IPS-15b (cell line): Measurements from ENCODE around the gene SRMS.
A peak's percentile ranks its signal among the peaks of the same experiment; 100 is the strongest.

Source experiments
- H3K27me3 ChIP-seq: one replicate; pipeline ENCODE4 v1.6.1; 2013; ENCODE audit warnings: low read length; ENCODE audit not compliant: control insufficient read depth, insufficient read depth
- H3K36me3 ChIP-seq: one replicate; pipeline ENCODE4 v1.6.1; 2013; ENCODE audit warnings: low read length; ENCODE audit not compliant: control insufficient read depth, insufficient read depth
- H3K4me1 ChIP-seq: one replicate; pipeline ENCODE4 v1.6.1; 2013; ENCODE audit warnings: mild to moderate bottlenecking, low read length; ENCODE audit not compliant: control insufficient read depth, insufficient read depth
- H3K4me3 ChIP-seq: one replicate; pipeline ENCODE4 v1.5.1; 2013; ENCODE audit warnings: low read depth, low read length
- H3K9ac ChIP-seq: one replicate; pipeline ENCODE4 v1.6.1; 2013; ENCODE audit warnings: low read depth, mild to moderate bottlenecking, low read length
- H3K9me3 ChIP-seq: one replicate; pipeline ENCODE4 v1.6.1; 2013; ENCODE audit warnings: mild to moderate bottlenecking, low read length; ENCODE audit not compliant: control insufficient read depth, insufficient read depth

The SRMS gene

GRCh38 chr20:63543131-63543530, 4.4 kb downstream of the SRMS start:
- Histone ChIP-seq H3K27me3 (no peaks in the 10 kb centered on the region), H3K9me3 (no peaks in the 10 kb centered on the region), H3K4me1 (peaks cover 2% of the 10 kb centered on the region), H3K36me3 (no peaks in the 10 kb centered on the region), H3K4me3 (no peak overlapping the region), H3K9ac (no peak overlapping the region)

- no peak overlapping the region for H3K4me3 ChIP-seq
Observed at GRCh38 chr20:63542696-63543095, 4.9 kb downstream of the SRMS start.

DNA sequence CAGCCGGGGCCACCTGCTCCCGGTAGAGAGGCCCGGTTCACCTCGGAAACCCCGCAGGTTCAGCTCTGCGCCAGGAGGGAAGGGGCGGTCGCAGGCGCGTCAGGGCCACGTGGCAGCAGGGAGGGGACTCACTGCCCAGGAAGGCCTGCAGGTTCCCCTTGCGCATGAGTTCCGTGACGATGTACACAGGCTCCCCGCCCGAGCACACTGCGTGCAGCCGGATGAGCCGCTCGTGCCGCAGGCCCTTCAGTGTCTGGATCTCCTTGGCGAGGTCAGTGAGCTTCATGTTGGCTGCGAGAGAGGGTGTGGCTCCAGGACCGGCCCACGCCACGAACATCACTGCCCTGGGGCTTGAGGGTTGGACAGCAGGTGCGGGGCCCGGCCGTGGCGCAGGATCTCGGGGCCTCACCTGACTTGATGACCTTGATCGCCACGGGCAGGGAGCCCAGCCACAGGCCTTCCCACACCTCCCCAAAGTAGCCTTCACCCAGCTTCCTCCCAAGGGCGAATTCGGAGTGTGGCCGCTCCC, 5.5 kb downstream of the SRMS start:
- H3K9ac ChIP-seq = no peak overlapping the region
- H3K36me3 ChIP-seq = no peaks in the 10 kb centered on the region
- no peaks in the 10 kb centered on the region for H3K27me3 ChIP-seq
- no peak overlapping the region for H3K4me3 ChIP-seq
- no peaks in the 10 kb centered on the region for H3K9me3 ChIP-seq
- no peaks in the 10 kb centered on the region for H3K4me1 ChIP-seq

More at GRCh38 chr20:63542696-63543095, 4.9 kb downstream of the SRMS start:
- H3K27me3 ChIP-seq = no peaks in the 10 kb centered on the region
- H3K36me3 ChIP-seq = no peaks in the 10 kb centered on the region
- no peaks in the 10 kb centered on the region for H3K4me1 ChIP-seq
- H3K9me3 ChIP-seq = no peaks in the 10 kb centered on the region
- H3K9ac ChIP-seq = no peak overlapping the region

GRCh38 chr20:63541371-63541770, 6.2 kb downstream of the SRMS start:
- Histone ChIP-seq H3K27me3 (no peaks in the 10 kb centered on the region), H3K4me1 (no peaks in the 10 kb centered on the region), H3K9me3 (no peaks in the 10 kb centered on the region), H3K36me3 (no peaks in the 10 kb centered on the region), H3K4me3 (no peak overlapping the region), H3K9ac (no peak overlapping the region)

- Histone ChIP-seq H3K9me3 (no peaks in the 10 kb centered on the region), H3K4me3 (no peak overlapping the region), H3K9ac (no peak overlapping the region), H3K27me3 (no peaks in the 10 kb centered on the region), H3K36me3 (no peaks in the 10 kb centered on the region), H3K4me1 (no peaks in the 10 kb centered on the region)
Observed at GRCh38 chr20:63540417-63541186, 6.9 kb downstream of the SRMS start.

DNA sequence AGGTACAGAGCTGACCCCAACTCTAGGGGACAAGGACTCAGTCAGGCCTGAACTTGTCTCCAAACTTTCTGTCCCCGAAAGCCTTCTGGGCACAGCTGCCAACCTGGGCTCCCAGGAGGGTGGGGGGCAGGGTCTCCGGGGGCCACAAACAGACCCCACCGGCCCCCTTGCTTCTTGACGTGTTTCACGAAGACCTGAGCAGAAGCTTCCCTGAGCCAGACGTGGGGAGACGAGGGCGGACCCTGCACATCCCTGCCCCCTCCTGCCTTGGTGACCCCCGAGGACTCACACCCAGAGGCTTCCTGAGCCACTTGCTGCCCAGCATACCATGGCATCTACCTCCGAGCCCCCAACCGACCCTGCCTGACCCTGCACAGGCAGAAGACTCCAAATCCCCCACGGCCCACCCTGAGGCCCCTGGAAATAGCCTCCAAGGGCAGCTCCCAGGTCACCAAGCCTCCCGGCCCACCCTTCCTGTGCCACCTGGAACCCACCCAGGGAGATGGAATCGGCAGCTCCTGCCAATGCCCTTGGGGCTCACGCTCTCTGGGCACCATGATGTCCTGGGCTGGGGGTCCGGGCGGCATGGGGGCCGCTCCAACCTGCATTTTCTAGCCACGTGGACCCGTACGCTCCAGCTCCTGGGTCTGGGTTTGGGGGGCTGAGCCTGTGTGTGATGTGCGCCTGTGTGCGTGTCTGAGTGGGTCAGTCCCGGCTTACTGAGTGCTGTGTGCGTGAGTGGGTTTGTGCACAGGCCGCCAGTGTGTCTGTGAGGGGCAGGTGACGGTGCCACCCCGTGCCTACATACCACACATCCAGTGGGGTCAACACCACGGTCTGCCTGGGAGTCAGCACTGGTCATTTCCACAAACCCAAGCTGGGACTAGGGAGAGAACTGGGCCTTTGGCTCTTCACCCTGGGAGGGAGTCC, 7.8 kb downstream of the SRMS start:
- H3K27me3 ChIP-seq = no peaks in the 10 kb centered on the region
- no peaks in the 10 kb centered on the region for H3K36me3 ChIP-seq
- no peaks in the 10 kb centered on the region for H3K9me3 ChIP-seq
- H3K9ac ChIP-seq = no peak overlapping the region
- H3K4me1 ChIP-seq = no peaks in the 10 kb centered on the region
- H3K4me3 ChIP-seq = no peak overlapping the region

DNA sequence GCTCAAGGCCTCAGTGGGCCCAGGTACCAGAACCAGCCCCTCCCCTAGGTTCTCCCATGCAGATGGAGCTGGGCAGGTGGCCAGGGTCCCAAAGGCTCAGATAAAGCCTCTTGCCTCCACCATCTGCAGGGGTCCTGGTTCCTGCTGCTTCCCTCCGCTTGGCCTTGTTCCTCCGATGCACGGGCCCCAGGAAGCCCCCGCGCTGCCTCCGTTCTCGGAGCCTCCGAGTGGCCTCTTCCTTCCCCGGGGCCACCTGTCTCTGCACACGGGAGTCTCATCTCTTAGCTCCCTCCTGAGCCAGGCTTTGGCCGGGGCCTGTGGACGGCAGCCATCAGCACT, 8.5 kb downstream of the SRMS start:
- no peak overlapping the region for H3K9ac ChIP-seq
- no peaks in the 10 kb centered on the region for H3K27me3 ChIP-seq
- no peaks in the 10 kb centered on the region for H3K4me1 ChIP-seq
- H3K36me3 ChIP-seq = no peaks in the 10 kb centered on the region
- no peaks in the 10 kb centered on the region for H3K9me3 ChIP-seq
- no peak overlapping the region for H3K4me3 ChIP-seq

DNA sequence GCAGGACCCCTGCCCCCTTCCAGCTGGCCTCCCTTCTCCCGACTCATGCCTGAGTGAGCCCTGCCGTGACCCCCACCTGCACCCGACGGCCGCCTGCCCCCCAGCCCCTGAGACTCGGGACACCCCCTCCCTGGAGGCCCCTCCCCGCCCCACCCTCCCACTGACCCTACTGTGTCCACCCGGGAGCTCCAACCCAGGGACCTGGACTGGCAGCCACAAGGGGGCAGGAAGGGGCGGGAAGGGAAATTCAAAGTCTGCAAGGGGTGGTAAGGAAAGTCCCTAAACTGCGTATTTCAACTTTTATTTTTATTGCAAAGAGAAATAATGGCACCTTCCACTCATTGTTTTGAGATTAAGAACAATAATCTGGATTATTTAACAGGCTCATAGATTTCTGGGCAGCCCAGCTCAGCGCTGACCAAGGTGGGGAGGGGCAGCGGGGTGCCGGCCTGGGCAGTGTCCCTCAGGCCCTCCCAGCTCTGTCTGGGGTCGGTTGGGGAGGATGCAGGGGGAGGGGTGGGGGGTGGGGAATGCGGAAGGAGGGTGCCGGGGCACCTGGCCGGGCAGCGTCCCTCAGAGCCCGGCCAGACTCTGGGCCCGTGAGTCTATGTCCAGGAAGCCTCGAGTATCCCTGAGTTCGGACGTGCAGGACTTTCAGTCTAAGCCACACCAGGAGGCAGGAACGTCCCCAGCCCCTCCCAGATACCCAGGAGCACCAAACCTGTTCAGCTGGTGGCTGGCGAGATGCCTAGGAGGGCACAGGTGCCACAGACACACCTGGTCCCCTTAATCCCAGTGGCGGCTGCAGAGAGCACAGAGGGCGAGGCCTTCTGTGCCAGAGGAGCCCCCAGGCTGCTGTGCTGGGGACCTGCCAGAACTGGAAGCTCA, 9.1 kb downstream of the SRMS start:
- Histone ChIP-seq H3K4me1 (no peaks in the 10 kb centered on the region), H3K4me3 (peak overlapping the region; percentile 27), H3K36me3 (no peaks in the 10 kb centered on the region), H3K27me3 (no peaks in the 10 kb centered on the region), H3K9me3 (no peaks in the 10 kb centered on the region), H3K9ac (no peak overlapping the region)

- H3K9me3 ChIP-seq = no peaks in the 10 kb centered on the region
- H3K4me1 ChIP-seq = no peaks in the 10 kb centered on the region
- H3K4me3 ChIP-seq = peak overlapping the region; percentile 27
- H3K9ac ChIP-seq = no peak overlapping the region
- no peaks in the 10 kb centered on the region for H3K27me3 ChIP-seq
- H3K36me3 ChIP-seq = no peaks in the 10 kb centered on the region
Observed at GRCh38 chr20:63537525-63538203, 9.9 kb downstream of the SRMS start.

DNA sequence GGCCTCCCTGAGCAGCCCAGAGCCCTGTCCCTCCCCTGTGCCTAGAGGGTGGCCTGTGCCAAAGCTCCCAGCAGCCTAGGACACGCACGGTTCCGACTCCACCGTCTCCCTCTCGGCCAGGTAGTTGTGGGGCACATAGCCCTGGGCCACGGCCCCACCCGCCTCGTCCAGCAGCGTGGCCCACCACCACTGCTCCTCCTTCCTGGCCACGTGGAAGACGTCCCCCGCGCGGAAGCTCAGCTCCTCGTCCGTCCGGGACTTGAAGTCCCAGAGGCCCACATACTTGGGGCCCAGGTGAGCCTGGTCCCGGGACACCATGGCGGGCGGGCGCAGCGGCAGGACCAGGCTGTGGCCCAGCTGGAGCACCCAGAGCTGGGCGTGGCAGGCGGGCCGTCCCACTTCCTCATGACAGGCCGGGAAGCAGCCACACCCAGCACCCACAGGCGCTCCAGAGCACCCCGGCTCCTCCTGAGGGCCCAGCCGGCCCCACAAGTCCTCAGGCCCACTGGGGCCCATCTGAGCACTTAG, 10.5 kb downstream of the SRMS start, which contains the start of gene PTK6:
Gene PTK6, minus strand, starts transcription at position 380 of the 528 bp plus-strand sequence. Its CDS starts 62 bp downstream, at position 318.
- no peaks in the 10 kb centered on the region for H3K4me1 ChIP-seq
- no peaks in the 10 kb centered on the region for H3K27me3 ChIP-seq
- no peak within 1 kb of the TSS for H3K9ac ChIP-seq
- H3K9me3 ChIP-seq = no peaks in the 10 kb centered on the region
- H3K36me3 ChIP-seq = no peaks in the 10 kb centered on the region
- H3K4me3 ChIP-seq = peak within 1 kb of the TSS; percentile 27
